Neuronal stem cell (in vitro differentiated cells): ENCODE measurements around the gene PNLIPRP3.

Source experiments
- DNase-seq: peaks from one replicate; pipeline ENCODE4 v3.0.0-alpha.2; 2013; ENCODE audit warnings: low spot score
- H2AFZ ChIP-seq: one replicate; pipeline ENCODE4 v1.6.1; 2013; ENCODE audit warnings: mild to moderate bottlenecking, low read length, inconsistent platforms
- H2AK5ac ChIP-seq: 2 replicates; pipeline ENCODE4 v1.6.1; 2013; ENCODE audit warnings: low read depth, mild to moderate bottlenecking, inconsistent platforms, low read length, moderate library complexity, mixed read lengths
- H2BK120ac ChIP-seq: 2 replicates; pipeline ENCODE4 v1.6.1; 2013; ENCODE audit warnings: low read depth, mild to moderate bottlenecking, inconsistent platforms, low read length, moderate library complexity, mixed read lengths
- H2BK12ac ChIP-seq: one replicate; pipeline ENCODE4 v1.6.1; 2013; ENCODE audit warnings: low read length, inconsistent platforms
- H2BK15ac ChIP-seq: 2 replicates; pipeline ENCODE4 v1.6.1; 2013; ENCODE audit warnings: mild to moderate bottlenecking, low read length, inconsistent platforms, mixed read lengths
- H2BK5ac ChIP-seq: one replicate; pipeline ENCODE4 v1.6.1; 2013; ENCODE audit warnings: inconsistent platforms, mild to moderate bottlenecking, low read length, moderate library complexity
- H3K14ac ChIP-seq: one replicate; pipeline ENCODE4 v1.6.1; 2013; ENCODE audit warnings: low read length, inconsistent platforms
- H3K18ac ChIP-seq: 2 replicates; pipeline ENCODE4 v1.6.1; 2013; ENCODE audit warnings: low read length, inconsistent platforms
- H3K23ac ChIP-seq: 2 replicates; pipeline ENCODE4 v1.6.1; 2013; ENCODE audit warnings: low read depth, mild to moderate bottlenecking, mixed read lengths, low read length, inconsistent platforms; ENCODE audit not compliant: poor library complexity
- H3K27ac ChIP-seq: replicated peaks from 3 replicates; pipeline ENCODE4 v1.5.1; 2013; ENCODE audit warnings: low read length, inconsistent platforms
- H3K27me3 ChIP-seq, 3 experiments: 2 replicates each; pipeline ENCODE4 v1.6.1; 2013; ENCODE audit warnings: low read length in 3 of 3, mild to moderate bottlenecking in 2 of 3, inconsistent platforms in 1 of 3, low read depth in 1 of 3, mixed read lengths in 1 of 3, moderate library complexity in 1 of 3; ENCODE audit not compliant: control insufficient read depth in 3 of 3, insufficient read depth in 3 of 3
- H3K36me3 ChIP-seq, 2 donors: replicated peaks in 1 of 2; 2 replicates each; pipeline ENCODE4 v1.6.1; 2013; ENCODE audit warnings: low read length in 2 of 2; ENCODE audit not compliant: control insufficient read depth in 2 of 2, insufficient read depth in 2 of 2
- H3K4ac ChIP-seq: 2 replicates; pipeline ENCODE4 v1.6.1; 2013; ENCODE audit warnings: inconsistent platforms, mild to moderate bottlenecking, low read length, moderate library complexity
- H3K4me1 ChIP-seq, 2 donors: 1 replicate in 1 of 2; 2 replicates in 1 of 2; pipeline ENCODE4 v1.6.1; 2013; ENCODE audit warnings: low read length in 2 of 2, low read depth in 1 of 2; ENCODE audit not compliant: control insufficient read depth in 2 of 2, insufficient read depth in 1 of 2
- H3K4me2 ChIP-seq: one replicate; pipeline ENCODE4 v1.6.1; 2013; ENCODE audit warnings: mild to moderate bottlenecking, low read length, inconsistent platforms; ENCODE audit not compliant: insufficient read depth, poor library complexity, severe bottlenecking
- H3K4me3 ChIP-seq, 2 donors: 2 replicates each; pipeline ENCODE4 v1.5.1; 2013; ENCODE audit warnings: low read length in 2 of 2, mild to moderate bottlenecking in 2 of 2, inconsistent platforms in 1 of 2, moderate library complexity in 1 of 2
- H3K79me1 ChIP-seq: one replicate; pipeline ENCODE4 v1.6.1; 2013; ENCODE audit warnings: low read depth, mild to moderate bottlenecking, inconsistent platforms, low read length, moderate library complexity
- H3K9ac ChIP-seq: one replicate; pipeline ENCODE4 v1.6.1; 2013; ENCODE audit warnings: mild to moderate bottlenecking, low read depth, low read length, inconsistent platforms; ENCODE audit not compliant: poor library complexity
- H3K9me3 ChIP-seq, 2 donors: replicated peaks in 1 of 2; 2 replicates each; pipeline versions ENCODE3 to v1.6.1; 2013; ENCODE audit warnings: low read length in 2 of 2, mild to moderate bottlenecking in 2 of 2, inconsistent platforms in 1 of 2, low read depth in 1 of 2, mixed read lengths in 1 of 2, moderate library complexity in 1 of 2; ENCODE audit not compliant: control insufficient read depth in 2 of 2, insufficient read depth in 1 of 2
- H4K8ac ChIP-seq: one replicate; pipeline ENCODE4 v1.6.1; 2013; ENCODE audit warnings: low read depth, mild to moderate bottlenecking, inconsistent platforms, low read length, moderate library complexity
- H4K91ac ChIP-seq: one replicate; pipeline ENCODE4 v1.6.1; 2013; ENCODE audit warnings: low read length, low read depth, mild to moderate bottlenecking, inconsistent platforms; ENCODE audit not compliant: poor library complexity
- WGBS, 2 donors: extraction: QIAGEN DNeasy Blood & Tissue Kit; methylation state at CpG; one replicate each; pipeline ENCODE4 v1.1.7; 2013; ENCODE audit warnings: missing lambda C conversion rate in 2 of 2, mixed read lengths in 1 of 2; ENCODE audit not compliant: insufficient read length in 2 of 2, insufficient replicate concordance in 1 of 2; ENCODE audit errors: extremely low coverage in 2 of 2; 5-methylcytosine and 5-hydroxymethylcytosine counted together

PNLIPRP3 gene

DNA sequence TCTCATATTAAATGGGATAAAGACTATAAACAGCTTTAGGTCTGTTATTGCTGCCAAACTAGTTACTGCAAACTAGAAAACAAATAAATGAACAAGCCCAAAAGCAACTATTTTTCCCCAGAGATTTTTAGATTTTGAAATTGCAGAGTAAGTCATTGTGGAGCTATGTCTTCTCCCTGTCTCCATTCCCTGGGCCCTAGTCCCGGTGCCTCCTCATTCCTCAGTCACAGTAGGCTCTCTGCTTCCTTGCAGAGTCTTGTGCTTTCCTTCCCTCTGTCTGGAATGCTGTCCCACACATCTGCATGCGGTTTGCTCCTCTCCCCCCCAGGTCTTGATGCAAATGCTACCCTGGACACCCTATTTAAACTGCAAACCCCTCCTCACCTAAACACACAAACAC, 4.0 kb downstream of the PNLIPRP3 start:
- Histone ChIP-seq H3K4ac (no peak overlapping the region), H3K27me3 (peaks cover 0 to 6% (median 0%) of the 10 kb centered on the region in 3 experiments), H3K4me1 (no peaks in the 10 kb centered on the region), H3K9me3 (no peaks in the 10 kb centered on the region), H2BK12ac (no peak overlapping the region), H2BK120ac (no peak overlapping the region), H2BK5ac (no peak overlapping the region), H4K8ac (no peak overlapping the region), H3K4me3 (no peak overlapping the region), H4K91ac (no peak overlapping the region), H3K23ac (no peak overlapping the region), H3K4me2 (no peak overlapping the region), H3K18ac (no peak overlapping the region), H3K36me3 (no peaks in the 10 kb centered on the region), H2AK5ac (no peak overlapping the region), H3K79me1 (no peaks in the 10 kb centered on the region), H3K9ac (no peak overlapping the region), H3K27ac (no peak overlapping the region), H2BK15ac (no peak overlapping the region), H3K14ac (no peak overlapping the region), H2AFZ (no peak overlapping the region)
- no CpG with 5 or more reads among the region's 2 CpGs for WGBS, 2 donors
- DNase-seq: no peak

- DNase-seq: no peak
- no peak overlapping the region for H3K9ac ChIP-seq
- WGBS, 2 donors: no CpG with 5 or more reads among the region's 1 CpG
- H2BK5ac ChIP-seq: no peak overlapping the region
- H2BK15ac ChIP-seq: no peak overlapping the region
- H3K14ac ChIP-seq: no peak overlapping the region
- no peak overlapping the region for H3K18ac ChIP-seq
- H3K79me1 ChIP-seq: no peaks in the 10 kb centered on the region
- H3K4me1 ChIP-seq: no peaks in the 10 kb centered on the region
- H4K8ac ChIP-seq: no peak overlapping the region
- peaks cover 0 to 18% (median 0%) of the 10 kb centered on the region in 3 experiments for H3K27me3 ChIP-seq
- H2BK12ac ChIP-seq: no peak overlapping the region
- H3K23ac ChIP-seq: no peak overlapping the region
- H3K4me3 ChIP-seq: no peak overlapping the region
- no peak overlapping the region for H3K4me2 ChIP-seq
- H3K9me3 ChIP-seq: no peaks in the 10 kb centered on the region
- H4K91ac ChIP-seq: no peak overlapping the region
- no peaks in the 10 kb centered on the region for H3K36me3 ChIP-seq
- H3K27ac ChIP-seq: no peak overlapping the region
- no peak overlapping the region for H2BK120ac ChIP-seq
- H2AFZ ChIP-seq: no peak overlapping the region
- H2AK5ac ChIP-seq: no peak overlapping the region
- H3K4ac ChIP-seq: no peak overlapping the region
Observed at GRCh38 chr10:116437076-116437692, 9.5 kb downstream of the PNLIPRP3 start.

DNA sequence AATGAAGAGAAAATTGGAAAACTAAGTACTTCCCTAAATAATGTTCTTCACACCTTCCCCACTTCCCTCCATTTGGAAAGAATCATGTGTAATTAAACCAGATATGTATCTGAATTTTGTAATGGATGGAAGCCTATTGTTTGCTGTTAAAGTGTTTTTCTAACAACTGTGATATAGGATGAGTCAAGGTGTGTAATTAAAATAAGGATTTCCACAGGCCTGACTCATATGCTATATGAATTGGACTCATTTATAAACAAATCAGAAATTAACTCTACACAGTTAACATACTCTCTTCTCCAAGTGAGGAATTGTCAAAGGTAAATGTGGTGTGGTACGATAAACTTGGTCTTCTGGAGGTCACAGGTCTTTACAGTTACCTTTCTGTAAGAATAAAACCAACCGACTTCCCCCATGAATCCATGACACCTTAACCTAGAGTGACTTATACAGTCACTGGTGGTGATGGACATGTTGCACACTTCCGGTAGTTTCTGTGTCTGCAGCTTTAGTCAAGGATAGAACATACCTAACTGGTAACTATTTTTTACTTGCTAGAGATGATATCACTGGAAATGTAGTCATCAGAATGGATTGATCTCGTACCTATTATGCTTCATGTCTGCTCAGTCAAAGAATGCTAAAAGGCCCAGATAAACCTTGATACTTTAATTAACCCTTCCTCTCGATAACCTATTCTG, 12.8 kb downstream of the PNLIPRP3 start:
- H3K27ac ChIP-seq: no peak overlapping the region
- WGBS, 2 donors: no CpG with 5 or more reads among the region's 5 CpGs

DNA sequence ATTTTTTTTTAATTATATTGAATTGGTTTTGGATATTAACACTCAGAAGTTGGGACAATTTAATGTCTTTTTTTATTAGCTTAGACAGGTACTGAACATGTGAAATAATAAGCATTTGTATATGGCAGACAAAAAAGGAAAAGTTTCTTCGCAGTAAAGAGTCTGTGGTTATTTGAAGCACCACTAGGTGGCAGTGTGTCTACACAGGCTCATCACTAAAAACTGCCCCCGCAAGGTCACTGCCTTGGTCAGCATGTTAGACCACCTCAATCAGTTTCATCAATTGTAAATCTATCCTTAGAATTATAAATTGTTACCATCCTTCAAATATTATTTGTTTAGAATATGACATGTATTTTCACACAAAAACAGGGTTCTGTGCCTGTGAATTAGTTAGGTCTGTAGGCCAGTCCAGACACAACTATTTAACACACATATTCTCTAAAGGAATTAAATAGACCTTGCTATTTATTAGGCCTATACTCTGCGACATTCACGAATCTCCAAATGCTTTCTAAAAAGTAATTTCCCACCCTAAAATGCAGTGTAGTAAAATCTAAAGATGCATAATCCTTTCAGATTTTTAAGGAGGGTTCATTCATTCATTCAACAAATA, 17.0 kb downstream of the PNLIPRP3 start:
- H4K8ac ChIP-seq: no peak overlapping the region
- no peak overlapping the region for H2BK5ac ChIP-seq
- no peak overlapping the region for H2AK5ac ChIP-seq
- no peak overlapping the region for H2AFZ ChIP-seq
- H3K4me3 ChIP-seq: no peak overlapping the region
- no peak overlapping the region for H3K27ac ChIP-seq
- no peak overlapping the region for H3K14ac ChIP-seq
- DNase-seq: peak; percentile 23
- no peak overlapping the region for H3K23ac ChIP-seq
- no peak overlapping the region for H2BK120ac ChIP-seq
- H3K9ac ChIP-seq: no peak overlapping the region
- no peaks in the 10 kb centered on the region for H3K9me3 ChIP-seq
- H2BK12ac ChIP-seq: no peak overlapping the region
- no peak overlapping the region for H3K4me2 ChIP-seq
- no peaks in the 10 kb centered on the region for H3K4me1 ChIP-seq
- H2BK15ac ChIP-seq: no peak overlapping the region
- no peak overlapping the region for H3K18ac ChIP-seq
- H3K36me3 ChIP-seq: no peaks in the 10 kb centered on the region
- no CpG with 5 or more reads among the region's 4 CpGs for WGBS, 2 donors
- H3K79me1 ChIP-seq: no peaks in the 10 kb centered on the region
- H4K91ac ChIP-seq: no peak overlapping the region
- no peak overlapping the region for H3K4ac ChIP-seq
- H3K27me3 ChIP-seq: peaks cover 0 to 14% (median 0%) of the 10 kb centered on the region in 3 experiments

More for the DNA sequence above, 12.8 kb downstream of the PNLIPRP3 start:
- no peak overlapping the region for H2BK12ac ChIP-seq
- H3K36me3 ChIP-seq: no peaks in the 10 kb centered on the region
- no peak overlapping the region for H2AK5ac ChIP-seq
- no peaks in the 10 kb centered on the region for H3K9me3 ChIP-seq
- H2AFZ ChIP-seq: no peak overlapping the region
- H3K4ac ChIP-seq: no peak overlapping the region
- H2BK5ac ChIP-seq: no peak overlapping the region
- no peak overlapping the region for H3K23ac ChIP-seq
- peaks cover 0 to 16% (median 0%) of the 10 kb centered on the region in 3 experiments for H3K27me3 ChIP-seq
- no peak for DNase-seq
- no peak overlapping the region for H3K9ac ChIP-seq
- H3K4me1 ChIP-seq: no peaks in the 10 kb centered on the region
- H3K4me3 ChIP-seq: no peak overlapping the region
- H3K4me2 ChIP-seq: no peak overlapping the region
- no peaks in the 10 kb centered on the region for H3K79me1 ChIP-seq
- no peak overlapping the region for H2BK120ac ChIP-seq
- no peak overlapping the region for H3K18ac ChIP-seq
- H3K14ac ChIP-seq: no peak overlapping the region
- no peak overlapping the region for H2BK15ac ChIP-seq
- H4K8ac ChIP-seq: no peak overlapping the region
- H4K91ac ChIP-seq: no peak overlapping the region
